Right cardiac atrium (tissue), 5 donors: ENCODE measurements around the gene RPL18A. TPM values are rescaled to one million over a fixed set of nuclear protein-coding genes. Genes with fewer than 3 reads are reported as not detected.

Experiments used
- polyA plus RNA-seq: library from polyadenylated mRNA; stranded (reverse); fragments of 200-250 nt; gene quantifications from one replicate; pipeline ENCODE4 v1.2.3, GENCODE V29; 2013
- total RNA-seq, 4 donors: library from RNA; stranded (reverse); fragmentation: NEBNext Ultra II Directional; extraction: Animal tissue kit (Norgen Biotek cat#: 25700); gene quantifications; one replicate each; pipeline ENCODE4 v1.2.1, GENCODE V29; 2021
- donor health status: healthy with polysubstance abuse.
- donor health status: DM: no; HTN: yes; CAD: no.
- donor health status: DM: no; HTN: no; CAD: no.
- donor health status: DM: no; HTN: yes; CAD: no; lungs with severe emphysema.
- donor health status: DM: yes; HTN: yes; CAD: no.

The RPL18A gene
- total and polyA plus RNA-seq, 5 donors: 850 to 1,097 (median 960) TPM

Other genes with a start within 250 kb of the RPL18A start
- gene UNC13A, start 171.6 kb upstream of the RPL18A start, total RNA-seq: under 1 TPM in 2 of 4 donors, not detected in 2; 0.03 to 0.06 TPM
- gene UNC13A, start 171.6 kb upstream of the RPL18A start, polyA plus RNA-seq: 0.05 TPM
- gene MAP1S, start 140.4 kb upstream of the RPL18A start, total RNA-seq: 10 to 100 TPM; 24.8 to 35.5 (median 31.6) TPM
- 14.7 TPM for gene MAP1S, start 140.4 kb upstream of the RPL18A start, polyA plus RNA-seq
- gene FCHO1, start 108.4 kb upstream of the RPL18A start, total RNA-seq: 1 to 10 TPM in 3 of 4 donors, under 1 TPM in 1; 0.68 to 1.6 (median 1.3) TPM
- gene FCHO1, start 108.4 kb upstream of the RPL18A start, polyA plus RNA-seq: 0.57 TPM
- not detected for gene B3GNT3, start 64.8 kb upstream of the RPL18A start, total RNA-seq
- not detected for gene B3GNT3, start 64.8 kb upstream of the RPL18A start, polyA plus RNA-seq
- gene INSL3, start 38.4 kb upstream of the RPL18A start, total RNA-seq: not detected
- gene INSL3, start 38.4 kb upstream of the RPL18A start, polyA plus RNA-seq: not detected
- gene JAK3, start 11.9 kb upstream of the RPL18A start, total RNA-seq: 1 to 10 TPM; 1.6 to 5.3 (median 4.0) TPM
- gene JAK3, start 11.9 kb upstream of the RPL18A start, polyA plus RNA-seq: 2.2 TPM
- gene SLC5A5, start 12.0 kb downstream of the RPL18A start, total RNA-seq: not detected
- gene SLC5A5, start 12.0 kb downstream of the RPL18A start, polyA plus RNA-seq: not detected
- 10 to 100 TPM; 76.1 to 87.6 (median 78.8) TPM for gene CCDC124, start 73.1 kb downstream of the RPL18A start, total RNA-seq
- gene CCDC124, start 73.1 kb downstream of the RPL18A start, polyA plus RNA-seq: 136 TPM
- gene KCNN1, start 107.2 kb downstream of the RPL18A start, total RNA-seq: 1 to 10 TPM in 3 of 4 donors, under 1 TPM in 1; 0.84 to 1.9 (median 1.4) TPM
- gene KCNN1, start 107.2 kb downstream of the RPL18A start, polyA plus RNA-seq: 3.0 TPM
- 10 to 100 TPM; 14.2 to 20.5 (median 18.0) TPM for gene ARRDC2, start 148.3 kb downstream of the RPL18A start, total RNA-seq
- gene ARRDC2, start 148.3 kb downstream of the RPL18A start, polyA plus RNA-seq: 24.7 TPM
- 1 to 10 TPM in 2 of 4 donors, under 1 TPM in 2; 0.79 to 1.6 (median 0.97) TPM for gene IL12RB1, start 227.0 kb downstream of the RPL18A start, total RNA-seq
- gene IL12RB1, start 227.0 kb downstream of the RPL18A start, polyA plus RNA-seq: 0.32 TPM
- 1 to 10 TPM; 5.1 to 6.9 (median 6.5) TPM for gene MAST3, start 237.9 kb downstream of the RPL18A start, total RNA-seq
- gene MAST3, start 237.9 kb downstream of the RPL18A start, polyA plus RNA-seq: 2.6 TPM